ENCODE data around the gene BPGM. TPM values are rescaled to one million over a fixed set of nuclear protein-coding genes. Genes with fewer than 3 reads are reported as not detected.
A peak's percentile ranks its signal among the peaks of the same experiment; 100 is the strongest.

Gene BPGM
- total and polyA plus RNA-seq, 9 of the 15 experiments (the other 6 are each of a cell fraction or from before 2014, with no cell fraction given): 14.1 to 46.1 (median 21.2) TPM

- TF ChIP-seq ATF4 (CRISPR knock-in tag; IDR thresholded peaks at IDR 0.05) (no peak), ZNF766 (CRISPR knock-in tag; conservative IDR thresholded peaks at IDR 0.05) (0 out of 2 replicates have a peak, but pooled peaks have one; percentile 29), MEF2D (tag; conservative IDR thresholded peaks at IDR 0.05; ENCODE audit: low read depth) (no peak), HDAC6 (IDR thresholded peaks at IDR 0.05; ENCODE audit: low read depth, low read length) (no peak), HMG20B (CRISPR knock-in tag; IDR thresholded peaks at IDR 0.05) (no peak), ZNF124 (CRISPR knock-in tag; IDR thresholded peaks at IDR 0.05) (no peak), PHF20 (IDR thresholded peaks at IDR 0.05; ENCODE audit: partially characterized antibody) (no peak), TRIM24 (IDR thresholded peaks at IDR 0.05) (peak; percentile 87 to 91), SMARCE1 (IDR thresholded peaks at IDR 0.05) (peak; percentile 75; the same call in 1 of the 2 replicates), MBD2 (IDR thresholded peaks at IDR 0.05; ENCODE audit: borderline replicate concordance, low read depth) (no peak; the same call in 1 of the 2 replicates), GMEB1 (CRISPR knock-in tag; IDR thresholded peaks at IDR 0.05) (no peak), ARID3B (CRISPR knock-in tag; IDR thresholded peaks at IDR 0.05; ENCODE audit: borderline replicate concordance) (no peak), SNAPC5 (CRISPR knock-in tag; IDR thresholded peaks at IDR 0.05) (no peak), PTRF (tag; IDR thresholded peaks at IDR 0.05) (no peak), SOX6 (IDR thresholded peaks at IDR 0.05) (peak; percentile 53; the same call in 1 of the 2 replicates), ZNF408 (CRISPR knock-in tag; IDR thresholded peaks at IDR 0.05; ENCODE audit: low read depth) (no peak), ZNF830 (CRISPR knock-in tag; IDR thresholded peaks at IDR 0.05) (no peak), KLF16 (IDR thresholded peaks at IDR 0.05) (0 out of 2 replicates have a peak, but pooled peaks have one; percentile 52), ATF3 (IDR thresholded peaks at IDR 0.05) (no peak), ATF3 (CRISPR knock-in tag; conservative IDR thresholded peaks at IDR 0.05) (0 out of 2 replicates have a peak, but pooled peaks have one; percentile 39), ADNP (tag; IDR thresholded peaks at IDR 0.05) (no peak)
- TF ChIP-seq, protein P1, sequence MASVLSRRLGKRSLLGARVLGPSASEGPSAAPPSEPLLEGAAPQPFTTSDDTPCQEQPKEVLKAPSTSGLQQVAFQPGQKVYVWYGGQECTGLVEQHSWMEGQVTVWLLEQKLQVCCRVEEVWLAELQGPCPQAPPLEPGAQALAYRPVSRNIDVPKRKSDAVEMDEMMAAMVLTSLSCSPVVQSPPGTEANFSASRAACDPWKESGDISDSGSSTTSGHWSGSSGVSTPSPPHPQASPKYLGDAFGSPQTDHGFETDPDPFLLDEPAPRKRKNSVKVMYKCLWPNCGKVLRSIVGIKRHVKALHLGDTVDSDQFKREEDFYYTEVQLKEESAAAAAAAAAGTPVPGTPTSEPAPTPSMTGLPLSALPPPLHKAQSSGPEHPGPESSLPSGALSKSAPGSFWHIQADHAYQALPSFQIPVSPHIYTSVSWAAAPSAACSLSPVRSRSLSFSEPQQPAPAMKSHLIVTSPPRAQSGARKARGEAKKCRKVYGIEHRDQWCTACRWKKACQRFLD (CRISPR knock-in tag; IDR thresholded peaks at IDR 0.05): no peak
These were observed 6.9 kb upstream of the BPGM start (continued) for GRCh38 chr7:134639683-134640279.

Data from K562 (cell line).